ENCODE results near the gene CASK.

GRCh38 chrX:41721590-41721989 lies 201.8 kb downstream of the CASK start:
- TF ChIP-seq CTCF (IDR thresholded peaks at IDR 0.05) = no peak
- TF ChIP-seq POLR2A (IDR thresholded peaks at IDR 0.05) = no peak
